ENCODE data around the gene SLC30A1.
"Not testable (repeated sequence)": the region's sequence is repeated elsewhere in the genome, so short reads cannot be mapped to it uniquely, and the experiment has no call there.

SLC30A1 gene, protein sequence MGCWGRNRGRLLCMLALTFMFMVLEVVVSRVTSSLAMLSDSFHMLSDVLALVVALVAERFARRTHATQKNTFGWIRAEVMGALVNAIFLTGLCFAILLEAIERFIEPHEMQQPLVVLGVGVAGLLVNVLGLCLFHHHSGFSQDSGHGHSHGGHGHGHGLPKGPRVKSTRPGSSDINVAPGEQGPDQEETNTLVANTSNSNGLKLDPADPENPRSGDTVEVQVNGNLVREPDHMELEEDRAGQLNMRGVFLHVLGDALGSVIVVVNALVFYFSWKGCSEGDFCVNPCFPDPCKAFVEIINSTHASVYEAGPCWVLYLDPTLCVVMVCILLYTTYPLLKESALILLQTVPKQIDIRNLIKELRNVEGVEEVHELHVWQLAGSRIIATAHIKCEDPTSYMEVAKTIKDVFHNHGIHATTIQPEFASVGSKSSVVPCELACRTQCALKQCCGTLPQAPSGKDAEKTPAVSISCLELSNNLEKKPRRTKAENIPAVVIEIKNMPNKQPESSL

GRCh38 chr1:211578640-211579439, at the start of gene SLC30A1:
TSS of gene SLC30A1 (minus strand) at chr1:211579161. CDS start at chr1:211578612, 549 bp downstream.
- peak; percentile 100 for DNase-seq

GRCh38 chr1:211628417-211628816, 49.5 kb upstream of the SLC30A1 start:
- DNase-seq, result no peak

DNA sequence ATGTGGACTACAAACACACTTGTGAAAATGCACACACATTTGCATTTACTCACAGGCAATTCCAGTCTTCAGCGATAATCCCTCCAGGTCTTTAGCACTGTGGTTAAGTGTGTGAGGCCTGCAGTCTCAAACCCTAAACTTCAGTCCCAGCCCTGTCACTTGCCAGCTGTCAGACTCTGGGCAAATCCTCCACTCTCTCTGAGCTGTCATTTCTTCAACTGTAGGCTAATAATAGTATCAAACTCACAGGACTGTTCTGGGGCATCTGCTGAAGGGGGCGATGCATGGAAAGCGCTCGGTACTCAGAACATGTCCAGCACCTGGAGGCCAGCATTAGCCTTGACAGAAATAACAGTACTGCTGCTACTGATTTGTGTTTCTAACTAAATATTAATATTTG, 48.3 kb upstream of the SLC30A1 start:
- DNase-seq, result no peak

- DNase-seq, result not testable (repeated sequence)
Observed at GRCh38 chr1:211625866-211626265, 46.9 kb upstream of the SLC30A1 start.

- peak; percentile 11 for DNase-seq
Observed at GRCh38 chr1:211625040-211625439, 46.1 kb upstream of the SLC30A1 start.

GRCh38 chr1:211623515-211623914, 44.6 kb upstream of the SLC30A1 start:
- DNase-seq, result no peak

- DNase-seq, result no peak
Observed at GRCh38 chr1:211621447-211622198, 42.7 kb upstream of the SLC30A1 start.

GRCh38 chr1:211620097-211620496, 41.1 kb upstream of the SLC30A1 start:
- DNase-seq, result no peak

- DNase-seq, result no peak
Observed at GRCh38 chr1:211619033-211619996, 40.4 kb upstream of the SLC30A1 start.

GRCh38 chr1:211616965-211617297, 38.0 kb upstream of the SLC30A1 start:
- DNase-seq, result no peak

DNA sequence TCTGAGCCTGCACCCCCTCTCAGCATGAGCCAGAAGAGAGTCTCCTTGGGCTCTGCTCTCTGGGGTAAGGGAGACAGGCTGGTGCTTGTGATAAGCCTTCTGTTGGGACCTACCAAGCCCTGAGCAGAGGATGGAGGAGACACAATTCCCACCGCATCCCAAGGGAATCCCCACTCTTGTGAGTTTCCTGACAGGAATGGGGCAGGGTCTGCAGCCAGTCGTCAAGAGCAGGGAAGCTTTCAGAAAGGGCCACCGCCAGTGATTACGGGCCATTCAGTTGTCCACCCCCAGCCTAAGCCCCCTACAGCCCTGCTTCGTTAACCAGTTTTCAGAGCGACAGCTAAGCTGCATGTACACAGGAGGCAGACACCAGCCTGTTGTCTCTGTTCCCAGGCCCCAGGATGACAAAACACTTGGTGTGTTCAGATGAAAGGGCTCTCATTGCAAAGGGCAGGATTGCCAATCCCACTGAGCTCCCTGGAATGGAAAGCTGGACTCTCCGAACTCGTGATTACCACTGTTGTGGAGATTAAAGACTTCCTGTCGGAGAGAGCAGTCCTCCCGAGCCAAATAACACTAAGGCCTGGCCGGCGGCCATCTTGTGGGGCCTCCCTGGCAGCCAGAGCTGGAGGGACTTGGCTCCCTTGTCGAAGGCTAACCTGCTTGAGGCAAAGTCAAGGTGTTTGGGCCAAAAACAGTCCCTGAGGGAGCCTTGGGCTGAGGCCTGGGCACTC, 37.4 kb upstream of the SLC30A1 start:
- DNase-seq, result no peak

DNA sequence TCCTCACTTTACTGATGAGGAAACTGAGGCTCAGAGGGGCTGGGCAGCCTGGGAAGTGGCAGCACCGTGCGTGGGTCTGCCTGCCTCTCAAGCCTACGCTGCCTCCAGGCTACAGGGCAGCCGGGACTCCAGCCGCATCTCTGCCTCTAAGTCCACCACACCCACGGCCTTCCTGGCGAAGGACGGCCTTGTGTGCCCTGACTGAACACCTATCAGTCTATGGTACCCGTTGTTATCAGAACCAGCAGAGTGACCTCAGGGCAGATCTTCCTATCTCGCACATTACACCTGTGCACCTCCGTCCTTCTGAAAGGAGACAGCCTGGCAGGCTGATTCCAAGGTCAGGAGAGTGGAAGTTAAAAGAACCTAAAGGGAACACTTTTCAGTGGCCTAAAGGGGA, 35.7 kb upstream of the SLC30A1 start:
- DNase-seq, result no peak

DNA sequence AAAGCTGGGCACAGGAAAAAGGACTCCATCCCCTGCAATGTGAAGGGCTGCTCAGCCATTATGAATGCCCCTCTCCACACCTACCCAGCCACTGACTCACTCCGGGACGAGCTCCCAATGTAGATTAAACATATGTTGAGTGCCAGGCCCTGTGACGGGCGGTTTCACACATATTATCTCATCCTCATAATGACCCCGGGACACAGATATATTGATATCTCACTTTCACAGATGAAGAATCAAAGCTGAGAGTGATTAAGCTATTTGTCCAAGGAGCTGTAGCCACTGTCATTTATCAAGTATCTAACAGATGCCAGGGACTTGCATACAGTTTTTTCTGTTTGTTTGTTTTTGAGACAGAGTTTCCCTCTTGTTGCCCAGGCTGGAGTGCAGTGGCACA, 35.0 kb upstream of the SLC30A1 start:
- DNase-seq, result no peak

- no peak for DNase-seq
Observed at GRCh38 chr1:211613108-211613947, 34.4 kb upstream of the SLC30A1 start.

GRCh38 chr1:211612786-211613107, 33.8 kb upstream of the SLC30A1 start:
- no peak for DNase-seq

- no peak for DNase-seq
Observed at GRCh38 chr1:211611818-211612217, 32.9 kb upstream of the SLC30A1 start.

DNA sequence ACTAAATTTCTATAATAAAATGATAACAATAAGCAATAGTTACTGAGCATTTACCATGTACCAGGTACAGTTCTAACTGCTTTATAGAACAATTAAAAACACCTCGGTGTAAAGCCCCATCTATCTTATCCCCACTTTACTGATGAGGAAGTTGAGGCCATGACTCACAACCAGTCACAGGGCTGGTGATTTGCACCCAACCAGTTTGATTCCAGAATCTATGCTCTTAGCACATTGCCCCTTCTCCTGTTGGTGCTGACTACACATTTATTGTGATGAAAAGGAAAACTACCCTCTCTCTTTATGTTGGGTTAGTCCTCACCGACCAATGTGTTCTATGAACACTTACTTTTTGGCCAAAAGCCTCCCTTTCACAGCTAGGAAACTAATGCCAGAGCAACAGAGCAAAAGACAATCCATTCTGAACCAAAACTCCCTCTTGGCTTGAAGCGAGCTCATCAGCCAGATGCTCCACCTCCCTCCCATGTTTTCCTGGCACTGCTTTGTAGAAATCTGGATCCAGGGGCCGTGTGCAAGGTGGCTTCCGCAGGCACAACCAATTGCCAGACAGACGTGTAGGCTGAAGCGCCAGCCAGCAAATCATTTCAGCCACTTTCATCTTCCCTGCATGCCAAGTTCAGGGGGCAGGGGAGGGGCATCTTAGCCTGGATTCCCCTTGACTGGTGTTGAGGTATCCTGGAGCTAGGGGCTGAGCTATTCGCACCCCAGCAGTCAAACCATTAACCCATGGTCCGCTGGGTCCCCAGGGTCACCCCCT, 32.0 kb upstream of the SLC30A1 start:
- DNase-seq, result no peak

DNA sequence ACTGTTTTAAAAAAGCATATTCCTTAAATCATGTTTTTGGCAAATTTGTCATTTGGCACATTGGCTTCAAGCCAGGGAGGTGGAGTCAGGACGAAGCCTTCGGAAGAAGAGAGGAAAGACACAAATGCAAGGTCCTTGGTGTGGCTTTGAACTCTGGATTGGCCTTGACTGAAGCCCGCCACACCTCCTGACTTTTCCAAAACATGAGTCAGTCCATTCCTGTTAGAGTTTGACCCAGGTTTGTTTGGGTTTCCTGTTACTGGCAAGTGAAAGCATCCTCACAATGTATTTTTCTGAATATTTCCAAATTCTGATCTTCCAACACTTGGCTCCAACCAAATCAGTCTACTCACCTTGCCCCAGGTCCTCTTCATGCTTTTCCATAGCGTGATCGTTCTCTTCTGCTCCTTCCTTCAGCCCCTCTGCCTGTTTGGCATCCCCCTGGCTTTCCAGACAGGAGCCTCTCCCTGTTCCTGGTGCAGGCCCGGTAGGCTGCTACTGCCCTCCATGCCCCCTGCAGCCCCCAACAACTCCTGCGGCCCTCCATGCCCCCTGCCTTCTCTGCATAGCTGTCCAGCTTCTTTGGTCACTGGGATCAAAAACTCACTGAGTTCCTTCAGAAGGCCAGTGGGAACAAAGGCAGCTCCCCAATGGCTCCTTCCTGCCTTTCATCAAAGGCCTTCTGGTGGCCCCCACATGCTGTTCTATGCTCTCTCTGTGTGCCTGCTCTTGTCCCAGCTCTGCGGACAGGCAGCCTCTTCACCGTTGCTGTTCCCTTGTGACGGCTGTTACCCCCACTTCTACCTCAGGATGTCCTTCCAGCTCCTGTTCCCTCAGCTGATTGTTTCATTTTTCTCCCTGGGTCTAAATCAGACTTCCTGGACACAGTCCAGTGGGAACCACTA, 30.4 kb upstream of the SLC30A1 start:
- no peak for DNase-seq

Measured in activated CD4-positive, alpha-beta T cell treated with anti-CD3 and anti-CD28 coated beads, Interleukin-2, amount 50 U/mL, for 1 hour (primary cell).